NCI-H128 (cell line): ENCODE results near the gene DBP.
A peak's percentile ranks its signal among the peaks of the same experiment; 100 is the strongest.
"Not testable (repeated sequence)": the region's sequence is repeated elsewhere in the genome, so short reads cannot be mapped to it uniquely, and the experiment has no call there.

Experiments used
- DNase-seq: peaks from one replicate; lab custom pipeline; 2025; ENCODE audit not compliant: unreplicated experiment; lab: John Stamatoyannopoulos, UW

The DBP gene

GRCh38 chr19:48636859-48637448 lies at the start of gene DBP:
TSS of gene DBP (minus strand) at chr19:48637379. CDS start at chr19:48636994, 385 bp downstream.
- no peak for DNase-seq

- not testable (repeated sequence) for DNase-seq
Measured at GRCh38 chr19:48686637-48687036, 49.5 kb upstream of the DBP start.

GRCh38 chr19:48686088-48686487 lies 48.9 kb upstream of the DBP start:
- DNase-seq = no peak

GRCh38 chr19:48685583-48685982 lies 48.4 kb upstream of the DBP start:
- no peak for DNase-seq

GRCh38 chr19:48683349-48683748 lies 46.2 kb upstream of the DBP start:
- DNase-seq = no peak

GRCh38 chr19:48681127-48681470 lies 43.9 kb upstream of the DBP start:
- no peak for DNase-seq

- DNase-seq = no peak
Measured at GRCh38 chr19:48680436-48681126, 43.4 kb upstream of the DBP start.

- DNase-seq = not testable (repeated sequence)
Measured at GRCh38 chr19:48680006-48680405, 42.8 kb upstream of the DBP start.

- DNase-seq = no peak
Measured at GRCh38 chr19:48678201-48678600, 41.0 kb upstream of the DBP start.

- DNase-seq = no peak
Measured at GRCh38 chr19:48676887-48677286, 39.7 kb upstream of the DBP start.

GRCh38 chr19:48676487-48676886 lies 39.3 kb upstream of the DBP start:
- DNase-seq = no peak

GRCh38 chr19:48674921-48675824 lies 38.0 kb upstream of the DBP start:
- peak; percentile 77 for DNase-seq

- DNase-seq = no peak
Measured at GRCh38 chr19:48674216-48674809, 37.1 kb upstream of the DBP start.

- DNase-seq = no peak
Measured at GRCh38 chr19:48673436-48674100, 36.4 kb upstream of the DBP start.

GRCh38 chr19:48672994-48673393 lies 35.8 kb upstream of the DBP start, which contains the start of gene NTN5:
TSS of gene NTN5 (minus strand) at chr19:48673017. CDS start at chr19:48670986, 2,031 bp downstream.
- DNase-seq = no peak

- no peak for DNase-seq
Measured at GRCh38 chr19:48671446-48671995, 34.3 kb upstream of the DBP start.

- DNase-seq = no peak
Measured at GRCh38 chr19:48670699-48671445, 33.7 kb upstream of the DBP start.

- DNase-seq = no peak
Measured at GRCh38 chr19:48669903-48670668, 32.9 kb upstream of the DBP start.

GRCh38 chr19:48668761-48669160 lies 31.6 kb upstream of the DBP start:
- DNase-seq = no peak
